GM20000 (cell line): ENCODE measurements around the gene LCLAT1.
"Not testable (repeated sequence)": the region's sequence is repeated elsewhere in the genome, so short reads cannot be mapped to it uniquely, and the experiment has no call there.

Experiments used
- DNase-seq: peaks from one replicate; pipeline ENCODE4 v3.0.0; 2012; ENCODE audit warnings: low spot score
- CTCF ChIP-seq: IDR thresholded peaks from 2 replicates; pipeline ENCODE4 v1.5.1; 2012; ENCODE audit warnings: mild to moderate bottlenecking, control low read depth; ENCODE audit errors: extremely low read depth, missing control alignments

Gene LCLAT1

GRCh38 chr2:30591186-30591585 lies 144.1 kb downstream of the LCLAT1 start:
- DNase-seq = no peak
- TF ChIP-seq CTCF = no peak

- no peak for TF ChIP-seq CTCF
- DNase-seq = no peak
These were observed 154.3 kb downstream of the LCLAT1 start for GRCh38 chr2:30601375-30601774.

- no peak for TF ChIP-seq CTCF
- no peak for DNase-seq
These were observed 158.2 kb downstream of the LCLAT1 start for GRCh38 chr2:30605197-30605596.

GRCh38 chr2:30608643-30609042 lies 161.6 kb downstream of the LCLAT1 start:
- TF ChIP-seq CTCF = no peak
- no peak for DNase-seq

- no peak for DNase-seq
These were observed 164.5 kb downstream of the LCLAT1 start for GRCh38 chr2:30611583-30611982.

GRCh38 chr2:30612371-30612770 lies 165.3 kb downstream of the LCLAT1 start:
- DNase-seq = no peak
- TF ChIP-seq CTCF = no peak

More at GRCh38 chr2:30611583-30611982, 164.5 kb downstream of the LCLAT1 start:
- TF ChIP-seq CTCF = no peak

- no peak for TF ChIP-seq CTCF
- no peak for DNase-seq
These were observed 166.0 kb downstream of the LCLAT1 start for GRCh38 chr2:30613001-30613400.

- not testable (repeated sequence) for DNase-seq
These were observed 167.2 kb downstream of the LCLAT1 start for GRCh38 chr2:30614227-30614626.
